Measurements from ENCODE around the gene SPATA1.

Gene SPATA1

DNA sequence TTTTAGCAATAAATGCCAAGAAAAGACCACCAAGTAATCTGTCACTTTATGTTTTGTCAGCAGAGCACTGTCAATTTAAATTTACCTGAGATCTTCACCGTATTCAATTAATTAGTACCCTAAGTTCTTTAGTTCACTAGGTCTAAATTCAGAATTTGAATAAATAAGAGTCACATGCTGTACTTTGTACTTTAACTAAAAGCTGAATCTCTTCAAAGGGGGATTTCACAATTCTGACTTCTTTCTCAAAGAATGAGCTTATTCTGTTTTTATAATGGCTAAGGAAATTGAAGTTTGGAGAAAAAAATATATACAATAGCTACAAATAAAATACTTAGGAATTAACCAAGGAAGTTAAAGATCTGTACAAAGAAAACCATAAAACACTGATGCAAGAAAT is 2.3 kb downstream of the SPATA1 start:
- no peak for DNase-seq (ENCODE audit: low read depth in 2 of 2)

DNA sequence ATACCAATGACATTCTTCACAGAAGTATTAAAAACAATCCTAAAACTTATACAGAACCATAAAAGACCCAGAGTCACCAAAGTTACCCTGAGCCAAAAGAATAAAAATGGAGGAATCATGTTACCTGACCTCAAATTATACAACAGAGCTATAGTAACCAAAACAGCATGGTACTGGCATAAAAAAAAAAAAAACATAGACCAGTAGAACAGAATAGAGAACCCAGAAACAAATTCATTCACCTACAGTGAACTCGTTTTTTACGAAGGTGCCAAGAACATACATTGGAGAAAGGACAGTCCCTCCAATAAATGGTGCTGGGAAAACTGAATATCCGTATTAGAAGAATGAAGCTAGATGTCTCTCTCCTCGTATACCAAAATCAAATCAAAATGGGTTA is 2.8 kb downstream of the SPATA1 start:
- no peak for DNase-seq (ENCODE audit: low read depth in 2 of 2)

DNA sequence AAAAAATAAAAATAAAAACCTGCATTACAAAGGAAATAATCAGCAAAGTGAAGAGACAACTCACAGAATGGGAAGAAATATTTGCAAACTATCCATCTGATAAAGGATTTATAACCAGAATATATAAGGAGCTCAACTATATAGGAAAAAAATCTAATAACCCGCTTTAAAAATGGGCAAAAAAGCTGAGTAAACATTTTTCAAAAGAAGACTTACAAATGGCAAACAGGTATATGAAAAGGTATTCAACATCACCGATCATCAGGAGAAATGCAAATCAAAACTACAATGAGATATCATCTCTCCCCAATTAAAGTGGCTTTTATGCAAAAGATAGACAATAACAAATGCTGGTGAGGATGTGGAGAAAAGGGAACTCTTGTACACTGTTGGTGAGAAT is 4.0 kb downstream of the SPATA1 start:
- DNase-seq (ENCODE audit: low read depth in 2 of 2): no peak

DNA sequence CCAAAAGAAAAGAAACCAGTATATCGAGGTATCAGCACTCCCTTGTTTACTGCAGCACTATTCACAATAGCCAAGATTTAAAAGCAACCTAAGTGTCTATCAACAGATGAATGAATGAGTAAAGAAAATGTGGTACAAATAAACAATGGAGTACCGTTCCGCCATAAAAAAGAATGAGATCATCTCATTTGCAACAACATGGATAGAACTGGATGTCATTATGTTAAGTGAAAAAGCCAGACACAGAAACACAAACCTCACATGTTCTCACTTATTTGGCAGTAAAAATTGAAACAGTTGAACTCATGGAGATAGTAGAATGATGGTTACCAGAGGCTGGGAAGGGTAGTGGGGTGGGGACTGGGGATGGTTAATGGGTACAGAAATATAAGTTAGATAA is 4.5 kb downstream of the SPATA1 start:
- no peak for DNase-seq (ENCODE audit: low read depth in 2 of 2)

DNA sequence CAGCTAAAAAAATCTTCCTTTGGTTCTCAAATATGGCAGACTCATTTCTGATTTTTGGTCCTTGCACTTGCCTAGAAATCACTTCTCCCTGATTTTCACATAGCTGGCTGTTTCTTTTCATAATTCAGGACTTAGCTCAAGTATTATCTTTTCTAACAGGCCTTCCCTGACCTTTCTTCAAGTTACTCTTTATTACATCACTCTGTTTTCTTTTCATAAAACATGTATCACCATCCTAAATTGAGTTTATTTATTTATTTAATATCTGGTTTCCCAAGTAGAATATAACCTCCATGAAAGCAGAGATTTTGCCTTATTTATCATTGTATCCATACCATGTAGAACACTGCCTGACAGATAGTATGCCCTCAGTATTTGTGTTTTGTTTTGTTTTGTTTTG is 18.4 kb downstream of the SPATA1 start:
- DNase-seq (ENCODE audit: low read depth in 2 of 2): no peak

DNA sequence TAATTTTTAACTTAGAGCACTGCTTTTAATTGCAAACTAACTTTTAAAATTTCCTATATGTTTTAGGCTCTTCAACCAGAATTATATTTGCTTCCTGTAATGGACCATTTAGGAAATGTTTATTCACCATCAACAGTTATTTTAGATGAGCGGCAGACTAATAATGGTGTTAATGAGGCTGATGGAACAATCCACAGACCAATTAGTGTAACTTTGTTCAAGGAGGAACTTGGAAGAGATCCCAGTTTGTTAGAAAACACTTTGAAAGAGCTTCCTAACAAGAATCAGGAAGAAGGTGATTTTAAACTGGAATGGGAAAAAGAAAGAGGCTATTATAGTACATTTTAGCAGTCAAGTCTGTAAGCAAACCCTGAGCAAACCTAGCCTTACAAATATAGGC is 19.6 kb downstream of the SPATA1 start:
- DNase-seq (ENCODE audit: low read depth in 2 of 2): no peak

DNA sequence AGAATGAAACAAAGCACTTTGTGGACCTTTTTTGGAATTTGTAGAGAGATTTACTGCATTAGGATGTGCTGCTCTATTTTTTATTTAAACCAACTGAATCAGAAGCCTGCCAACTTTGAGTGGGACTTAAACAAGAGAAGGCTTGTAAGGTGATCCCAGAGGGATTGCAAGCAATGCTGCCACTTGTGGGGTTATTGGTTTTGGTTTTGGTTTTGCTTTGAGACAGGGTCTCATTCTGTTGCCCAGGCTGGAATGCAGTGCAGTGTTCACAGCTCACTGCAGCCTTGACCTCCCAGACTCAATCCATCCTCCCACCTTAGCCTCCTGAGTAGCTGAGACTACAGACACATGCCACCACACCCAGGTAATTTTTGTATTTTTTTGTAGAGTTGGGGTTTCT is 32.4 kb downstream of the SPATA1 start:
- DNase-seq (ENCODE audit: low read depth in 2 of 2): no peak

DNA sequence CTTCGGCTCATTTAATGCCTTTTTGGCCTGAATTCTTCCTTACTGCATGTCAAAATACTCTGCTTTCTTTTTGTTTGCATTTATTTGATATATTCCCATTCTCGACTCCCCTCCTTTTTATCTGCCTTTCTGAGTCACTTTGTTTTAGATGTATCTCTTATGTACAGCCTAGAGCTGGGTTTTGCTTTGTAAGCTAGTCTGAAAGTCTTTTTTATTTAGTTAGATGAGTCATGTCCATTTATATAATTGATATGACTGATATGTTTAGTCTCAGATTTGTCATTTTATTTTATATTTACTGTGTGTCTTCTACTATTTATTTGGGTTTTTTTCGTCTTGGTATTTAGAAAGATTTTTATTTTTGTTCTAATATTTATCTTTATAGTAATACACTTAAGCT is 33.8 kb downstream of the SPATA1 start:
- no peak for DNase-seq (ENCODE audit: low read depth in 2 of 2)

DNA sequence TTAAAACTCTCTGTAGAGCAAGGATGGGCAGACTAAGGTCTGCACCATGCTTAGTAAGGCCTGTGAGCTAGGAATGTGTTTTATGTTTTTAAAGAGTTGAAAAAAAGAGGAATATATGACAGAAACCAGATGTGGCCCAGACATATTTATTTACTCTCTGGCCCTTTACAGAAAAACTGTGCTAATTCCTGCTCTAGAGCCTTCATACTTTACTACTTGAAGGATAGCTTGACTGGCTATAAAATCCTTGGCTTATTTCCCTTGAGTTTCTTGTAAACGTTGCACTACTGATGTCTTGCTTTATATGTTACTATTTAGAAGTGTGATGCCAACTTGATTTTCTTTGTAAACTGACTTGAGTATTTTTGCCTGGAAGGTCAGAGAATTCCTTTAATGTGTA is 34.6 kb downstream of the SPATA1 start:
- DNase-seq (ENCODE audit: low read depth in 2 of 2): no peak

DNA sequence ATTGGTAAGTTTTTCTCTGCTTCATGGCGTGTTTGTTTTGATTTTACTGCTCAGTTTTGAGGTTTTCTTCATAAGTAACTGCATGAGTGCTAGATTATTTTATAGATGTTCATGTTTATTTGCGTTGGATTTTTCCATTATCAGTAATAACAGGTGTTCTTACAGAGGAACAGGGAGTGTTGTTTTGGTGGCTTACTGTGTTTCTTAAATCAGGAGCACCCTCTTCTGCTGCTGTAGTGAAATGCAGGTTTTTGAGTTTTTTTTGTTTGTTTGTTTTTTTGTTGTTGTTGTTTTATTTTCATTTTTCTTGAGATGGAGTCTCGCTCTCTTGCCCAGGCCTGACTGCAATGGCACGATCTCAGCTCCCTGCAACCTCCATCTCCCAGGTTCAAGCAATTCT is 35.5 kb downstream of the SPATA1 start:
- DNase-seq (ENCODE audit: low read depth in 2 of 2): no peak

DNA sequence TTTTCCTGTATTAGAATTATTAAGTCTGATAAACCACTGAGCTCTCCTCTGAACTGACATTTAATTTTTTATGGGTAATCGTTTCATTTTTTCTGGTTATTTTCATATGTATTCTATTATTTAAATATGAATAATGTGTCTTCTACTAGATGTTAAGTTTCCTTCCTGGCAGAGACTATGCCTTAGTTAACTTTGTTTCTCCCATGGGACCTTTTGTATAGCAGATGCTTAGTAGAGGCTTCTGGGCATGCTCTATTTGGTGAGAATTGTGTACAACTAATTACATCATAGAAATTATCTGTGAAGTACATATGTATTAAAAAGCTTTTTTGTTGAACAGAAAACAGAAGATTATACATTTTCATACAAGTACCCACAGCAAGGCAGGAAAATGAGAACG is 44.6 kb downstream of the SPATA1 start:
- no peak for DNase-seq (ENCODE audit: low read depth in 2 of 2)

DNA sequence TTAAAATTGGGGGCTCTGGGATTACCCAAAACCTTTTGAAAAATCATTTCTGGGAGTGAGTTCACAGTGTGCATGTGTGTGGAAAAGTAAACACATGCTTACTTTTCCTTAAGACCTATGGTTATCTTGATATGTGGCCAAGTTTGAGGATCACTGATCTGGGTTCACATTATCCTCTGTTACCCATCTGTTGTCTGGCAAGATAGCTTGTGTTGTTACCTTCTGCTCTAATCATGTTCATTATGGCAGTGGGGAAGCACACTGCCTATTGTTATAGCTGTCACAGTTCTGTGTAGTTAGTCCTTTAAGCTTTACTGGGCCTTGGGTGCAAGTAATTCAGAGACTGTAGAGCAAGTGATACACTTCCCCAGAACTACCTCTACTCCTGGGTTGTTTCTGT is 63.0 kb downstream of the SPATA1 start:
- DNase-seq (ENCODE audit: low read depth in 2 of 2): no peak

DNA sequence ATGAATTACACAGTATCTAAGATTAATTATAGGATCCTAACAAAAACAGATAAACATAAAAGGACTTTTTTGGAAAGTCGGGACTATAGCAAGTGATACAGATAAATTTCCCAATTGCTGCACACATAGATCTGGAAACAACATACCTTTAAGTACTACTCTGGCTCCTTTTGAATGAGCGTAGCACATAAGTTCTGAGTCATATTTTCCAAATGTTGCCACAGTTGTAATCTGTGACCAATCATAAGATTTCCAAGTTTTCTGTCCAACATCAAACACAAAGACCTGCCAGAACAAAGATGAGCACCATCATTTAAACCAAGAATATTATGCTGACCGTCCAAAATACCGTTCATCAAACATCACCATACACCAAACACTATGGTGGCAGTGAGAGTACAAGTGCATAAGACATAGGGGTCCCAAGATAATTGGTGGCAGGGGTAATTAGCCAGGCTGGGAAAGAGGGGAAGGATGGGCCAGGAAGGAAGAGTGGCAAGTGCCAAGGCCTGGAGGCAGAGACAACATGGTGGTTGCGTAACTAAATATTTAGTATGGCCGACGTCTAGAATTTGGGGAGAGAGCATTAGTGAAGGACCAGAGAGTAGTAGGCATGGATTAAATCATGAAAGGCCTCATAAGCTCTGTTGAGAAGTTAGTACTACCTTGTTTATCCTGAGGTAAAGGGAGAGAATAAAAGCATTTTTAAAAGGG is 64.4 kb downstream of the SPATA1 start:
- DNase-seq (ENCODE audit: low read depth in 2 of 2): no peak

DNA sequence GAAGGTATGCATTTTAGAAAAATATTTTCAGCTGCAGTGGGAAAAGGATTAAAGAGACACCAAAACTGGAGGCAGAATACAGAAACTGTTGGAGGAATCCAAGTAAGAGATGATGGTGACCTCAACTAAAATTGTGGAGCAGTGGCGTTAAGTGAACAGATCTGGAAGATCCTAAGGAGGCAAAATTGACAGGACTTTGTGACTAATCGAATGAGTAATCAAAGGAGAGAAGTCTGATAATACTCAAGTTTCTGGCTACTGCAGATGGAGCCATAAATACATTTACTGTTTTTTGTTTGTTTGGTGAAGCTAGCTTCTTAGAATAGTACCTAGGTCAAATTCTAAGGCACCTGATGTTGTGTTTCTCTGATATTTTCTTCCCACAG is 65.0 kb downstream of the SPATA1 start:
- DNase-seq (ENCODE audit: low read depth in 2 of 2): no peak

DNA sequence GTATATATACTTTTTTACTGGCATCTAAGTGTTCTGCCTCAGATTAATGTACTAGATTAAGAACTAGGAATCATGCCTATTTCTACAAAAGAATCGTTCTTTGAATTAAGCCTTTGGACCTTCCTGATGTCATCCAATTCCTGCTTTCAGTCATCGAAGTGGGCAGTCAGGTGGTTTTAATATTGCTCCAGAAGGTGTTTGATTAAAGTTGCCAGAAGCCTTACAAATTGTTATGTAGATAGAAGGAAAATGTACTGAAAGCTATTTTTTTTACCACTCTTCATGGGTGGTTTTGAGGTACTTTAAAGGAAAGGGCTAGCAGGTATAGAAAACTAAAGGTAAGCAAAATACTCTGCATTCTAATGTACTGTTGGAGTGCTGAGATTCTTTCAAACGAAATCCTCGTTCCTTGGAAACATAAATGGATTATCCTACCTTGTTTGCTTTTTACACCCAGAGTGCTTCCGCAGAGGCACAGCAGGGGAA is 67.3 kb downstream of the SPATA1 start:
- DNase-seq (ENCODE audit: low read depth in 2 of 2): peak in 1 of 2 donors; percentile 32

DNA sequence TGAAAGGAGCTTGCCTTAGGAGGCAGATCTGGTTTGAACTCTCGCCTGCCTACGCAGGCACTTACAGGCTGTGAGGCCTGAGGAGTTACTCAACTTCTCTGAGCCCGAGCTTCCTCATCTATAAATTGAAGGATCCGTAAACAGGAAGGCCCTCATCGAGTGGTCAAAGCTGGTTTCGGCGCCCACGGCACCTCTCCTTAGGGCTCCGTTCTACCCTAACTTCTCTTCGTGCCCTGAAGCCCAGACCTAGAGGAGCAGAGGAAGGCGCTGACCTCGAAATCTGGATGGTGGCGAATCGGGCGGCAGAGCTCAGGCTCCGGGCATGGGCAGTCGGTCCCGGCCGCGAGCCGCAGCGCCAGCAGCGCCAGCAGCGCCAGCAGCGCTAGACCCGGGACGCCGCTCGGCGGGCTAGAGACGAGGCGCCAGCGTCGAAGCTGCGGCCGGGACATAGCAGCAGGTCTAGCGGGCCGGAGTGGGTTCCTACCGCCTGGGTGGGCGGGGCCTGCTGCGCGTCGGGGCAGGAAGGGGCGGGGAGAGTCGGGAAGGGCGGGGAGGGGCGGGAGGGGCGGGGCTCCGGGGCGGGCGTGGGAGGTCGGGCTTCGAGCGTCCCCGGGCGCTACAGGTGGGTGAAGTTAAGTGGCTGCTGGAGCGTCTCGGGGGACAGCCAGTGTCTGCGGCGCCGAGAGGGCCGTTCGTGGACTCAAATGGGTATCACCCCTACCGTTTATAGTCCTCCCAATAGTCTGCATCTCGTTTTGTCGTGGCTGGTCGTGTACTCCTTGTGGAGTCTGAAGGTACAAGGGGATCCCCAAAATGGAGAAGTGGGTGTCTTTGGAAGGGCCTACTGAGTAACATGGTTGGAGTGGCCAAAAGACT is 68.0 kb downstream of the SPATA1 start, which contains the start of gene CTBS:
Gene CTBS (minus strand): TSS at position 474 of the 876 bp plus-strand sequence. CDS start 25 bp downstream, at position 449.
- peak; percentile 68 to 80 for DNase-seq (ENCODE audit: low read depth in 2 of 2)

DNA sequence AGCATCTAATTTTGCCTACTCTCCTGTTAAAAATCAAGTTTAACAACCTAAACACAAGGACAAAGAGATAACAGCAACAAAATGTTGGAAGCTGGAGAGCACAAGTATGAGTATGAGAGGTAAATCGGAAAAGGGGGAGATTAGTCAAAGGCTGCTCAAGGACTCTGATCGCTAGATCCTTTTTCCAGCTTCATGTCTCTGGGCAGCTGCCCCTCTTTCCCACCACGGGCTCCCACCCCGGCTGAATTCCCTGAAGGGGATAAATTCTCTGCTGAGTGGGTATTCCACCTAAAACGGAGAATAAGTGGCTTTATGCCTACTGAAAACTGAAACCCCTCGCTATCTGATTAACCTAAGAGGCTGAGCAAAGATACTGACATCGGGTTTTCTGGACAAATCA is 68.8 kb downstream of the SPATA1 start:
- no peak for DNase-seq (ENCODE audit: low read depth in 2 of 2)

DNA sequence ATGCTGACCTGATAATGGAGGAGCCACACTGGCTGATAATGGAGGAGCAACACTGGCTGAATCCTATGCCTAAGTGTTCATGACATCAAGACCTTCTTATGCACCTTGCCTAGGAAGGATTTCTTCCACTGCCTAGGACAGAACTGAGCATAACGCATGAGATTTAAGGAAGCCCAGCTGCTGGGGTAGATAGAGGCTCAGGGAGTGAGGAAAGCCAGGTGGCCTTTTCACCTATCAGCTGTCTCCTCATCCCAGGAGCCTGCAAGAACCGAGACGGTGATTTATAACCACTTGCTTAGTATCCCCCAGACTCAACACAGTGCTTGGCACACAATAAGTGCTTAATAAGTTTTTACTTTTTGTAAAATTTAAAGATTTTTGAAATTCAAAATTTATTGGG is 75.5 kb downstream of the SPATA1 start:
- no peak for DNase-seq (ENCODE audit: low read depth in 2 of 2)

DNA sequence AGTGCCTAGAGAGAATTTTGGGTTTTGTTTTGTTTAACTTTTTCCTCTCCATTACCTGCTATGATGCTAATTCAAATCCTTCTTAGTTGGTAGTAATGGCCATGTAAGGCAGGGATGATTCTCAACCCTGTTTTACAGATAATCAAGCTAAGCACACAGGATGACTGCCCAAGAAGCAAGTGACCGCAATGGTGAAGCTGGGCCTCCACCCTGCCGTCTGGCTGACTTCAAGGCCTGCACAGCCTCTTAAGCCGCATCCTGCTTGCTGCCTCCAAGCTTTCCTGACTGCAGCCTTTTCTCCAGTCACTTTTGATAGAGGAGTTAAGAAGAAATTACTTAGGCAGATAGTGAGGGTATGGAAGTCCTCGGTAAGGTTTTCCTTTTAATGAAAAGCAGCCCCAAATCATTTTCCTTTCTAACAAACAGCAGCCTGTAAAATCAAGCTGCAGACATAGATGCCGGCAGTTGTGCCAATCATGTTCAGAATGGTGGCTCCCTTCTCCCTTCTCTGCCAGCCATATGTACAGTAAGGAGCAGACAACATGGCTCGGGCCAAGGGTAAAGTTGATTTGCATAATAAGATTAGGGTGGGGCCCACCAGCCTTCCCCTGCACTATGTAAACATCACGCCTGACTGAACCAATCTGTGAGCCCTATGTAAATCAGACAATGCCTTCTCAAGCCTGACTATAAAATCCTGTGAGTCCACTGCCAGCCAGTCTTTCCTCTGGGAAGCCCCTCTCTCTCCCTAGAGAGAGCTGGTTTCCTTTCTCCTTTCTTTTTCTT is 76.8 kb downstream of the SPATA1 start:
- no peak for DNase-seq (ENCODE audit: low read depth in 2 of 2)

DNA sequence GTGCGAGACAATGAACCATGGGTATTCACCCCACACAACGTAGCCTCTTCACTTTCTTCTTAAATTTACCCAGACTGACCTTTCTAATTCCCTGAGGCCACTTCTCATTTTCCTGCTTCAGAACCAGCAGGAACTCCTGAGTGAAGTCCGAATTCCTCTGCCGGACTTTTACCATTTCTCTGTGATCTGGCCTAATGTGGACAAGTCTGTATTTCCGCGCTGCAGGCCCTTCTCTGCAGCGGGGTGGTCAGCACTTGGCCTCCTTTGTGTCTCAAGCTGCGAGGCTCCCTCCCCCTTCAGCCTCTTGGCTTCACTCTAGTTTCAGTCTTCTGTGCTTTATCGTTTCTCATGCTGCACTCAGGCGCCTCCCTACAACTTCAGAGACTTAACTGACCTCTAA is 77.5 kb downstream of the SPATA1 start:
- DNase-seq (ENCODE audit: low read depth in 2 of 2): no peak

DNA sequence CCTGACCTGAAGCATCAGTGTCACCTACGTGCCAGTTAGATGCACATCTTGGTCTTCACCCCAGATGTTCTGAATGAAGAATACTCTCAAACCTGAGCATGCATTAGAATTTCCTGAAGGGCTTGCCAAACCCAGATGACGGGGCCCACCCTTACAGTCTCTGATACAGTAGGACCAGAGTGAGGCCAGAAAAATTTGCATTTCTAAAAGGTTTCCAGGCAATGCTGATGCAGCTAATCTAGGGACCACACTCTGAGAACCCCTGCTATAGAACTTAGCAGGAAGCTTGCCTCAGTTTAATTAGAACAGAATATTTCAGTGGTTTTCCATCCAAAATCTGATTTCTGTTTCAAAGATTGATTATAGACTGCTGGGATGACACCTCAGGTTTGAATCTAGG is 77.9 kb downstream of the SPATA1 start:
- DNase-seq (ENCODE audit: low read depth in 2 of 2): no peak

DNA sequence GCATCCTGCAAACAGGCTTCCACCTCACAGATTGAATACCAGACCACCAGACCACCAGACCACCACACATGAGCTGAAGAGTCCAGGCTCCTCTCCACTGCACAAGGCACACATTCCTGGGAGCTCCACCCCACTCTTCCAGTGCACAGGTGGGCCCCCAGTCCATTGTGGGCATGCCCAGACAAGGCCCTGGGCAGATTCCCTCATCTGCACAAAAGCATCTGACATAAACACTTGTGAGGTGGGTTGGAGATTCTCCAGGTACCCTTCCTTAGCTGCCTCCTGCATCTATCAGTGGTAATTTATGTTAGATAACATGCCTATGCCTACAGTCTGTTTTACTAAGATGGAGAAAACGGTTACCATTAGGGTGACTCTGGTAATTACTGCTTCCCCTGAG is 79.6 kb downstream of the SPATA1 start:
- DNase-seq (ENCODE audit: low read depth in 2 of 2): no peak
